COR-L47 (cell line): ENCODE results near the gene STUB1.
"Not testable (repeated sequence)": the region's sequence is repeated elsewhere in the genome, so short reads cannot be mapped to it uniquely, and the experiment has no call there.

Experiments
- DNase-seq: peaks from one replicate; lab custom pipeline; 2025; lab: John Stamatoyannopoulos, UW

The STUB1 gene

GRCh38 chr16:712740-713250 is 32.6 kb downstream of the STUB1 start:
- not testable (repeated sequence) for DNase-seq

GRCh38 chr16:714079-714478 is 33.9 kb downstream of the STUB1 start:
- no peak for DNase-seq

- DNase-seq: peak; percentile 71
These were observed 34.6 kb downstream of the STUB1 start, which contains the start of gene METRN for GRCh38 chr16:714558-715476. Gene METRN (plus strand): TSS chr16:715118. CDS start chr16:715290, 172 bp downstream.

- peak; percentile 34 for DNase-seq
These were observed 35.4 kb downstream of the STUB1 start for GRCh38 chr16:715477-716199.

- DNase-seq: peak; percentile 34
These were observed 36.0 kb downstream of the STUB1 start for GRCh38 chr16:716200-716568.

GRCh38 chr16:716768-717325 is 36.6 kb downstream of the STUB1 start:
- DNase-seq: no peak

DNA sequence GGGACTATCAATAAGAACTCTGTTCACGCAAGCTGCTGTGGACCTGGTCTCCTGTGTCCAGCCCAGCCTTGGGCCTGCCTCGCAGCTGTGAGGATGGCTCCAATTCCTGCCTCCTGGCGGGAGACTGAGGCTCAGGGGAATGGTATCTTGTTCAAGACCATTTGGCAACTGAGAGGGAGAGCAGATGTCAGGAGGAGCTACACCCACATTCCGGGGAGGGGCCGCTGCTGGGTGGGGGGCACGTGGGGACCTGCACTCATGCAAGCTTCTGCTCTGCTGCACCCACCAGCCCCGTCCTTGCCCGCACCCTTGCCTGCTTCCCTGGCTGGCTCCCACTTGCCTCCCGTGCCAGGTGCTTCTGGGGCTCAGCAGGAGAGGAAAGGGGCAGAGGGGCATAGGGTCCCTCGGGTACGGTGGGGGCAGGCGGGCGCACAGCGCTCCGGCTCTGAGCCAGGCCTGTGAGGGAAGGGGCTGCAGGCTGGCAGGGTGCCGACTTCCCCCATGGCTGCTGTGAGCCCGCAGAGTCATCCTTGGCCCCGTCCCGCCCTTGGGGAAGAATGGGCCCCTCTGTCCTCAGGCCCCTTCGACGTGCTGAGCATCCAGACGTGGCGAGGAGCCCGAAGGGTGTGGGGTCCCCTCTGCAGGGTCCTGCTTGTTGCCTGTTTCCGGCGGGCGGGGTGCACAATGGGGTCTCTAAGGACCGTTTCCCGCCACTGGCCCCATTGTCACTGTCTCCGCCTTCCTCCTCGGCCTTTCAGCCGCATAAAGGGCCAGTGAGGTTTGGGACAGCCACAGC is 37.4 kb downstream of the STUB1 start:
- DNase-seq: no peak

GRCh38 chr16:718389-718788 is 38.2 kb downstream of the STUB1 start:
- no peak for DNase-seq

DNA sequence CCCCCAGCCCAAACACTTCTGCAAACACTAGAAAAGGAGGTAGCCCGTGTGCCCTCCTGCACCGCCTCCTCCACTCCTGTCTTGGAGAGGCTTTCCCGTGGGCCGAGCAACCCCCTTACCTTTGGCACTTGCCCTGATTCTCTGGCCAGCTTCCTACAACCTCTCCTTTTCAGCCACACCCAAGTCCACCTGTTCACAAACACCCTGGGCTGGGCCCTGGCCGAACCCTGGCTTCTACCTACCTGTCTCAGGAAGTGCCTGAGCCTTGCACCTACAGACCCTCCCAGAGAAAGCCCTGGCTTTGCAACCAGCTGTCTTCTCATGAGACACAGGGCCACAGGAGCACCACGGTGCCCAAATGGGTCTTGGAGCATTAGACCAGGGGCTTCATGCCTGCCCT is 38.7 kb downstream of the STUB1 start:
- DNase-seq: no peak

- peak; percentile 60 for DNase-seq
These were observed 39.7 kb downstream of the STUB1 start for GRCh38 chr16:719815-720446.

- DNase-seq: peak; percentile 65
These were observed 40.3 kb downstream of the STUB1 start for GRCh38 chr16:720447-720989.

DNA sequence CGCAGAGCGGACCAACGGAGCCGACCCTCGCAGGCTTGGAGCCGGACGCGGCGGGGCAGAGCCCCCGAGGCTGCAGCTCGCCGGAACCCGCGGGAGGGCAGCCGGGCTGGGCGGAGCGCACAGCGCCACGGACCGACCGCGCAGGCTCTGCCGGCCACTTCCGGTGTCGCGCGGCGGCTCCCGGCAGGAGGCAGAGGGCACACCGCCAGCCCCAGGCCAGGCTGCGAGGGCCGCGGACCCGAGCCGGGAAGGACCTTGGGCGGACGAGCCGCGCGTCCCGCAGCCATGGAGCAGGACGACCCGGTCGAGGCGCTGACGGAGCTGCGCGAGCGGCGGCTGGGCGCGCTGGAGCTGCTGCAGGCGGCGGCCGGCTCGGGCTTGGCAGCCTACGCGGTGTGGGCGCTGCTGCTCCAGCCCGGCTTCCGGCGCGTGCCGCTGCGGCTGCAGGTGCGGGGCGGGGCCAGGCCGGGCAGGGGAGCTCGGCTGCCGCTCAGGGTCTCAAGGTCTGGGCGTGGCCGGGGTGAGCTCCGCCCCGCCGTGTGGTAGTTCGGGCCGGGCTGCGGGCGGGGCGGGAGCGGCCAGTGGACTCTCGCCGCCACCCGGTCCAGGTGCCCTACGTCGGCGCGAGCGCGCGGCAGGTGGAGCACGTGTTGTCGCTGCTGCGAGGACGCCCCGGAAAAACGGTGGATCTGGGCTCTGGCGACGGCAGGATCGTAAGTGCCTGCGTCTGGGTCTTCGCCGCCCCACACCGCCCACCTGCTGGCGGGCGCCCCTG is 41.0 kb downstream of the STUB1 start, which contains the start of gene ANTKMT:
TSS of gene ANTKMT (plus strand) at position 157 of the 775 bp plus-strand sequence. CDS start at position 286, 129 bp downstream.
- peak; percentile 90 for DNase-seq

DNA sequence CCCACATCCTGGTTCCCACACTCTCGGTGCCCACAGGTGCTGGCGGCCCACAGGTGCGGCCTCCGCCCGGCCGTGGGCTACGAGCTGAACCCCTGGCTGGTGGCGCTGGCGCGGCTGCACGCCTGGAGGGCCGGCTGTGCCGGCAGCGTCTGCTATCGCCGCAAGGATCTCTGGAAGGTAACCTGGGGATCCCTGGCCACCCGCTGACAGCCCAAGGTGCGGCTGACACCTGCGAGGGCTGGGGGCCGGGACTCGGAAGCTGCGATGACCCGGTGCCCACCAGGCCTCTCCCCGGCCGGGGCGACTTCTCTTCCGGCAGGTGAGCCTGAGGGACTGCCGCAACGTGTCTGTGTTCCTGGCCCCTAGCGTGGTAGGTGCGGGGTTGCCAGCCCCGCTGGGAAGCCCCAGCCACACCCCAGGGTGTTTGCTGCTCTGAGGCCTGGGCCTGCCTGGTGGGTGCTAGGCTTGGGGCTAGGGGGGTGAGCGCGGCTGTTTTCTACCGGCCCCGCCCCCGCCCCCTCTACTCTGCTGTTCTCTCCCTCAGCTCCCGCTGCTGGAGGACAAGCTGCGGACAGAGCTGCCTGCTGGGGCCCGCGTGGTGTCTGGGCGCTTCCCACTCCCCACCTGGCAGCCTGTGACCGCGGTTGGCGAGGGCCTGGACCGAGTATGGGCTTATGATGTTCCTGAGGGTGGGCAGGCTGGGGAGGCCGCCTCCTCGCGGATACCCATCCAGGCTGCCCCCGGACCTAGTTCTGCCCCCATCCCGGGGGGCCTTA is 41.7 kb downstream of the STUB1 start:
- DNase-seq: no peak

GRCh38 chr16:722835-723633 is 42.8 kb downstream of the STUB1 start:
- DNase-seq: no peak

DNA sequence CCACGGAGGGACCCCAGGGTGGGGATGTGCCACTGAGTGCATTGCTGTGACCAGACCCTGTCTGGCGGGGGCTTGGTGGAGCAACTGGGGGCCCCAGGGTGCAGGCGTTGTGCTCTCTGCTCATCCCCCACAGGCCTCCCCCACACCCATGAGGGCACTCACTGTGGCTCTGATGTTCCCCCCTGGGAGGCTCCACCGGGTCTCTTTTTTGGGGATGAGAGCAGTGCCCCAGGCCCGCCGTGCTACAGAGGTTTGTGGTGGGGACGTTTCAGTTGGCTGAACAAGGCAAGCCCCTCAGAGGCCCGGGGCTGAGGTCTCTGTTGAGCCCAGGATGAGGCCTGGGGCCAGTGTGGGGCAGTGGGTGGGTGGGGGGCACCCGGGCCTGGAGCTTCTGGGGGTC is 43.5 kb downstream of the STUB1 start:
- no peak for DNase-seq

GRCh38 chr16:724188-725040 is 44.2 kb downstream of the STUB1 start:
- DNase-seq: no peak

DNA sequence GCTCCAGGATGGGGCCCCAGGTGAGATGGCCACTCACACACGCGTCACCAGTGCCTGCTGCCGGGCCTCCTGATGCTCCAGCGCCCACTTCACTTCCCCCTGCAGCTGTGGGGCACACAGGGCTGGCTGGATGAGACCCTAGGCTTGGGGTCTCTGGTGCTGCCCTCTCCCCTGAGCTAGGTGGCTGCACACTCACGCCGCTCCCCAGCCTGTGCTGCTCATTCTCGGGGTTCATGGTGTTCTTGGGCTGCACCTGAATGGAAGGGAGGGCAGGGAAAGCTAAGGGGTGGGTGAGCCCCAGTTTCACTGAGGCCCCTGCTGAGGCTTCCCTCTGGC is 44.8 kb downstream of the STUB1 start:
- DNase-seq: no peak
